Parathyroid adenoma (tissue), 2 donors: ENCODE data around the gene SCN5A.

Experiments used
- H2AFZ ChIP-seq: fragments of 300-600 bp; sonication (generic); one replicate; pipeline ENCODE4 v1.7.0; 2017; ENCODE audit warnings: antibody characterized with exemption, mild to moderate bottlenecking
- H3K27ac ChIP-seq: fragments of 300-600 bp; sonication (generic); one replicate; pipeline ENCODE4 v1.7.0; 2017
- H3K27me3 ChIP-seq: fragments of 300-600 bp; sonication (generic); one replicate; pipeline ENCODE4 v1.7.0; 2017; ENCODE audit warnings: low read length; ENCODE audit not compliant: control insufficient read depth, insufficient read depth
- H3K36me3 ChIP-seq: fragments of 300-600 bp; sonication (generic); one replicate; pipeline ENCODE4 v1.7.0; 2017; ENCODE audit warnings: low read length; ENCODE audit not compliant: control insufficient read depth, insufficient read depth
- H3K4me1 ChIP-seq: fragments of 300-600 bp; sonication (generic); one replicate; pipeline ENCODE4 v1.7.0; 2017; ENCODE audit warnings: control low read depth
- H3K4me2 ChIP-seq: fragments of 300-600 bp; sonication (generic); one replicate; pipeline ENCODE4 v1.7.0; 2017; ENCODE audit warnings: low read length
- H3K4me3 ChIP-seq: fragments of 300-600 bp; sonication (generic); one replicate; pipeline ENCODE4 v1.7.0; 2017; ENCODE audit warnings: low read depth, low read length
- H3K79me2 ChIP-seq: fragments of 300-600 bp; sonication (generic); one replicate; pipeline ENCODE4 v1.7.0; 2017; ENCODE audit warnings: control low read depth
- H3K9ac ChIP-seq: fragments of 300-600 bp; sonication (generic); one replicate; pipeline ENCODE4 v1.7.0; 2017; ENCODE audit warnings: mild to moderate bottlenecking
- H3K9me3 ChIP-seq: fragments of 300-600 bp; sonication (generic); one replicate; pipeline ENCODE4 v1.7.0; 2017; ENCODE audit warnings: low read length; ENCODE audit not compliant: control insufficient read depth
- TF ChIP-seq, protein P1 (sequence below): fragments of 300-600 bp; sonication (generic); IDR thresholded peaks from one replicate; pipeline ENCODE4 v1.7.0; 2017; ENCODE audit warnings: antibody characterized with exemption, mild to moderate bottlenecking
- donor health status: primary hyperparathyroidism.

The SCN5A gene

DNA sequence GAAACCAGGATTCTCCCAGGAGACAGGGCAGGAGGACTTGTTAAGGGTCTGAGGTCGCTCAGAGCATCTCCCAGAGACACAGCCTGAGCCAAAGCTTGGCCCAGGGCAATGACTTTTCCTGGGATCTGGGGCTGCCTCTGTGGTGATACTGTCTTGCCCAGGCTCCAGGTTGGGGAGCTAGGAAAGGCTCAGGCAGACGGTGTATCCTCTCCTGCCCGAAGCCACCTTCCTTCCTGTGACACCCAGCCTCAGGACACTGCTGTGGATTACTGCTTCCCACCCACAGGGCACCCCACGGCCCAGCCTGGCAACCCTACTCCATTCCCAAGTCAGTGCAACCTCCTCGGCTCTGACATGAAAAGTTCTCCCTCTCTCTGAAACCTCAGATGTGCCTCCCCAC lies 31.9 kb downstream of the SCN5A start:
- Histone ChIP-seq H2AFZ (no peak overlapping the region), H3K79me2 (no peaks in the 10 kb centered on the region), H3K9ac (no peak overlapping the region), H3K4me1 (no peaks in the 10 kb centered on the region), H3K9me3 (no peaks in the 10 kb centered on the region), H3K36me3 (no peaks in the 10 kb centered on the region), H3K27ac (no peak overlapping the region), H3K4me2 (no peak overlapping the region), H3K27me3 (no peaks in the 10 kb centered on the region), H3K4me3 (no peak overlapping the region)
- TF ChIP-seq, protein P1, sequence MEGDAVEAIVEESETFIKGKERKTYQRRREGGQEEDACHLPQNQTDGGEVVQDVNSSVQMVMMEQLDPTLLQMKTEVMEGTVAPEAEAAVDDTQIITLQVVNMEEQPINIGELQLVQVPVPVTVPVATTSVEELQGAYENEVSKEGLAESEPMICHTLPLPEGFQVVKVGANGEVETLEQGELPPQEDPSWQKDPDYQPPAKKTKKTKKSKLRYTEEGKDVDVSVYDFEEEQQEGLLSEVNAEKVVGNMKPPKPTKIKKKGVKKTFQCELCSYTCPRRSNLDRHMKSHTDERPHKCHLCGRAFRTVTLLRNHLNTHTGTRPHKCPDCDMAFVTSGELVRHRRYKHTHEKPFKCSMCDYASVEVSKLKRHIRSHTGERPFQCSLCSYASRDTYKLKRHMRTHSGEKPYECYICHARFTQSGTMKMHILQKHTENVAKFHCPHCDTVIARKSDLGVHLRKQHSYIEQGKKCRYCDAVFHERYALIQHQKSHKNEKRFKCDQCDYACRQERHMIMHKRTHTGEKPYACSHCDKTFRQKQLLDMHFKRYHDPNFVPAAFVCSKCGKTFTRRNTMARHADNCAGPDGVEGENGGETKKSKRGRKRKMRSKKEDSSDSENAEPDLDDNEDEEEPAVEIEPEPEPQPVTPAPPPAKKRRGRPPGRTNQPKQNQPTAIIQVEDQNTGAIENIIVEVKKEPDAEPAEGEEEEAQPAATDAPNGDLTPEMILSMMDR, result no peak

DNA sequence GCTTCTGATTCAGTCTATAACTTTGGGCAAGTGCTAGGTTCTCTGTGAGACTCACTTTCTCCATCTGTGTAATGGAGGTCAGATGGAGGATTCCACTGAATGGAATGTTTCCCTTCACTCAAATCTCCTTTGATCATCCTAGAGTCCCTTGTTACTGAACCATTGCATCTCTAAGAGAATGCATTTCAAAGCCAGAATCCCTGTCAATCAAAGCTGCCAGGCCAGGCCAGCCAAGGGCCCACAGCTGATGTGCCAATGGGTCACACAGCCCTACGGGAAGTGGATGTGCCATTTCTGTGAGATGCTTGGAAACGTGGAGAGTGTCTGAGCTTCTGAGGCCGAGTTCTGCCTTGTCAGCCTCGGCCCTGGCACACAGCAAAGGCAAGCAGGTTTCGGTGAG lies 32.4 kb downstream of the SCN5A start:
- H3K4me2 ChIP-seq, result no peak overlapping the region
- no peaks in the 10 kb centered on the region for H3K79me2 ChIP-seq
- no peaks in the 10 kb centered on the region for H3K9me3 ChIP-seq
- no peaks in the 10 kb centered on the region for H3K27me3 ChIP-seq
- no peak overlapping the region for H2AFZ ChIP-seq
- no peaks in the 10 kb centered on the region for H3K4me1 ChIP-seq
- H3K27ac ChIP-seq, result no peak overlapping the region
- TF ChIP-seq, protein P1, result no peak
- no peaks in the 10 kb centered on the region for H3K36me3 ChIP-seq
- H3K4me3 ChIP-seq, result no peak overlapping the region
- H3K9ac ChIP-seq, result no peak overlapping the region

DNA sequence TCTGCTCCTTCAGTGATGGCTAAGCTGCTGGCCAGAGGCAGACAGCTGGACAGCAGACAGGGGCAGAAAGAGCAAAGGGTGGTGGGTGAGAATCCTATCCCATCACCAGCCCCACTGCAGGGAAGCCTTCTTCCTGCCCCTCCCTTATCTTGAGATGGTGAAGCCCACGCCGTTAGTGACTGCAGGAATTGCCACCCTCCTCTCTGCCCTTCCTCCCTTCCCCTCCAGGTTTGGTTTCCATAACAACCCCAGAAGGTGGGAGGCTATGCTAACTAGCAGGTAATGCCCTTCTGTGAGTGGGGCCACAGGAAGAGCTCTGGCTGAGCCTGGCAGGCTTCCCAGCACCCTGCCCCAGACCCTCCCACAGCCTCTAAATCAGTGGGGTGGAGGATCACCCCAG lies 32.8 kb downstream of the SCN5A start:
- Histone ChIP-seq H3K4me3 (no peak overlapping the region), H3K79me2 (no peaks in the 10 kb centered on the region), H3K4me1 (no peaks in the 10 kb centered on the region), H3K4me2 (no peak overlapping the region), H2AFZ (no peak overlapping the region), H3K27ac (no peak overlapping the region), H3K9ac (no peak overlapping the region), H3K27me3 (no peaks in the 10 kb centered on the region), H3K36me3 (no peaks in the 10 kb centered on the region), H3K9me3 (no peaks in the 10 kb centered on the region)
- TF ChIP-seq, protein P1, result no peak

DNA sequence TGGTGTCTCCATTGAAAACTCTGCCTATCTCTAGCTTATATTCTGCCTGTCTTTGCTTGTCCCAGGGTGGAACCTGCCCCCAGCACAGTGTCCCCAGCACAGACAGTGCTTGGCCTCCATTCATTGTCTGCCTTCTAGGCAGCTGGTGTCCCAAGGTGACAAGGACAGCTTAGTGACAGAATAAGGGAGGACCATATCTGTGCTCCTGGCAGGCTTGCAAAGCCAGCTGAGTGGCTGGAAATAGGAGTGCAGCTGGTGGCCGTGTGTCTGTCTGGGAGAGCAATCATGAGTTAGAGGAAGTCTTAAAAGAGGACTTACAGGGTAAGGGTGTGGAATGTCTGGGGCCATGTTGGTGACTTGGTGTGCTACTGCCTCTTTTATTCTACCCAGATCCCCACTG lies 33.4 kb downstream of the SCN5A start:
- no peaks in the 10 kb centered on the region for H3K4me1 ChIP-seq
- H3K79me2 ChIP-seq, result no peaks in the 10 kb centered on the region
- H3K27ac ChIP-seq, result no peak overlapping the region
- no peak overlapping the region for H3K4me2 ChIP-seq
- no peak overlapping the region for H3K9ac ChIP-seq
- H3K36me3 ChIP-seq, result no peaks in the 10 kb centered on the region
- no peaks in the 10 kb centered on the region for H3K9me3 ChIP-seq
- no peak overlapping the region for H3K4me3 ChIP-seq
- H2AFZ ChIP-seq, result no peak overlapping the region
- TF ChIP-seq, protein P1, result no peak
- no peaks in the 10 kb centered on the region for H3K27me3 ChIP-seq

DNA sequence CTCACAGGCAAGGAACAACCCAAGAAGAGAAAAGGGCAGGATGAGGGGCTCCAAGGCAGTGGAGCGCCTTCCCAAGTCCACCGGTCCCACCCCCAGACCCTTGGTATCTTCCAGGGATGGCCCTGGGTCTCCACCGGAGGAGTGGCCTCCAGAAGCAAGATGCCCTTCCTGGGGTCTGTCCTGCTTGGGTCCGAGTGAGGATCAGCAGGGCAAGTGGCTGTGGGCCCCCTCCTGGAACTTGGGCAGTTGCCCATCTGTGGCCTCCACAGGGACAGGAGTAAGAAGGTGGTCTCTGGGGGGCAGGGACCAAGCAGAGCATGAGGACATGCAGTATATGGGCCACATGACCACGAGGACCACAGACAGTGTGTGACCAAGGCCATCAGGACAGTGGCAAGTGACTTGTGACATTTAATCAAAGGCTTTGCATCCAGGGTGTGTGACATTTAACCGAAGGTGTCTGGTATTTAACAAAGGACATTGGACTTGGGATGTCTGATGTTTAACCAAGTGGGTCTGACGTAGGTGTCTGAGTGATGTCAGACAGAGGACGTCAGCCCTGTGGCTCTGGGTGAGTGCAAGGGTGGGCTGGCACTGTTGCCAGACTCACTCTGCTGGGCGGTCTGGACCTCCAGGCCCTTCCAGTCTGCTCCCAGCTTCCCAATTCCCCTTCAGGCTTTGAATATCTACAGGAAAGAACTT lies 34.7 kb downstream of the SCN5A start:
- TF ChIP-seq, protein P1, result no peak
- Histone ChIP-seq H2AFZ (no peak overlapping the region), H3K9me3 (no peaks in the 10 kb centered on the region), H3K27me3 (no peaks in the 10 kb centered on the region), H3K4me3 (no peak overlapping the region), H3K4me1 (no peaks in the 10 kb centered on the region), H3K4me2 (no peak overlapping the region), H3K79me2 (no peaks in the 10 kb centered on the region), H3K9ac (no peak overlapping the region), H3K36me3 (no peaks in the 10 kb centered on the region), H3K27ac (no peak overlapping the region)
